ENCODE data around the gene CYP46A1.
A peak's percentile ranks its signal among the peaks of the same experiment; 100 is the strongest.

The CYP46A1 gene

DNA sequence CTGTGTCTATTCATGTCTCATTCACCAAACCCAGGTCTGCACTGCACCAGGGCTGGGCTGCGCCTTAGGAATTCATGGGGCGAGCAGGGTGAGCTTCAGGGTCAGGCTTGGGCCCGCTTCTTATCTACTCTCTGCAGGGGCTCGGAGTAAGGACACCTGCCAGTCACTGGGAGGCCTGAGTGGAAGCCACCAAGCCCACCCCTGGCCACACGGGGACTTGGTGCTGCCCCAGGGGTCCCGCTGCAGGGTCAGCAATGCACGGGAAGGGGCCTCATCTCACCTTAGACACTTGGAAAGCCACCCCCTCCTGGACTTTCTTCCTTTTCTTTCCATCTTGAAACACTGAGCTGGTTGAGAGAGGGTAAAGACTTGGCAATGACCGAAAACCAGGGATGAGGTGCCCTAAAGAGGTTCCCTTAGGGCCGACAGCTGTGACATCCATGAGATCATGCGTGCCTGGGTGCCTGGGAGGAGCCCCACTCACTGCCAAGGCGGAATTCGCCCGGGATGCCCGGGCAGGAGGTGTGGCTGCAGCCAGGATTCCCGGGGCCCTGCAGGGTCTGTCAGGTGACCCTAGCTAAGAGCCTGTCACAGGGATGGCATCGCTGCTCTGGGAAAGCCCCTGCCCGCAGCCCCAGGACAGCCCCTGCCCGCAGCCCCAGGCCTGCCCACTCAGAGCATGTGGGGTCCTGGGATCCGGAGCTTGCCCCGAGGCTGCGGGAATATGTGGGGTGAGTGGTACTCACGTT is 63.7 kb downstream of the CYP46A1 start:
- Mint-ChIP-seq H3K27me3 (peaks cover 48% of the 10 kb centered on the region), H3K9me3 (no peaks in the 10 kb centered on the region), H3K4me3 (no peak overlapping the region), H3K36me3 (no peaks in the 10 kb centered on the region), H3K4me1 (peaks cover 25% of the 10 kb centered on the region), H3K27ac (no peak overlapping the region)
- DNase-seq, result no peak
- CTCF ChIA-PET, result interaction anchor here (0.7 kb wide), 1 partner anchor 16 kb away, joined by 3 read pairs; no protein-coding TSS in a partner anchor

DNA sequence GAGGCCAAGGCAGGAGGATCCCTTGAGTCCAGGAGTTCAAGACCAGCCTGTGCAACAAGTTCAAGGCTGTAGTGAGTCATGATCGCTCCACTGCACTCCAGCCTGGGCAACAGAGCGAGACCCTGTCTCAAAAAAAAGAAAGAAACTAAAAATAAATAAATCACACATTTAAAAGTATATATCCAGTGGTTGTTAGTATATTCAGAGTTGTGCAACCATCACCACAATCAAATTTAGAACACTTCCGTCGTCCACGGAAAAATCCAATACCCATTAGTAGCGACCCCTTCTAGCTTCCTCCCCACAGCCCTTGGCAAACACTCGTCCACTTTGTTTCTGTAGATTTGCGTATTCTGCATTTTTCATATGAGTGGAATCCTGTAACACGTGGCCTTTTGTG is 64.4 kb downstream of the CYP46A1 start:
- Mint-ChIP-seq H3K9me3 (no peaks in the 10 kb centered on the region), H3K27me3 (peaks cover 51% of the 10 kb centered on the region), H3K4me3 (no peak overlapping the region), H3K27ac (no peak overlapping the region), H3K36me3 (no peaks in the 10 kb centered on the region), H3K4me1 (peaks cover 28% of the 10 kb centered on the region)
- CTCF ChIA-PET, result no interaction called here
- no peak for DNase-seq

GRCh38 chr14:99749142-99749541 is 65.0 kb downstream of the CYP46A1 start:
- H3K36me3 Mint-ChIP-seq, result no peaks in the 10 kb centered on the region
- no peak overlapping the region for H3K27ac Mint-ChIP-seq
- no peak overlapping the region for H3K4me3 Mint-ChIP-seq
- peaks cover 56% of the 10 kb centered on the region for H3K27me3 Mint-ChIP-seq
- DNase-seq, result no peak
- H3K4me1 Mint-ChIP-seq, result peaks cover 28% of the 10 kb centered on the region
- CTCF ChIA-PET, result no interaction called here
- H3K9me3 Mint-ChIP-seq, result no peaks in the 10 kb centered on the region

DNA sequence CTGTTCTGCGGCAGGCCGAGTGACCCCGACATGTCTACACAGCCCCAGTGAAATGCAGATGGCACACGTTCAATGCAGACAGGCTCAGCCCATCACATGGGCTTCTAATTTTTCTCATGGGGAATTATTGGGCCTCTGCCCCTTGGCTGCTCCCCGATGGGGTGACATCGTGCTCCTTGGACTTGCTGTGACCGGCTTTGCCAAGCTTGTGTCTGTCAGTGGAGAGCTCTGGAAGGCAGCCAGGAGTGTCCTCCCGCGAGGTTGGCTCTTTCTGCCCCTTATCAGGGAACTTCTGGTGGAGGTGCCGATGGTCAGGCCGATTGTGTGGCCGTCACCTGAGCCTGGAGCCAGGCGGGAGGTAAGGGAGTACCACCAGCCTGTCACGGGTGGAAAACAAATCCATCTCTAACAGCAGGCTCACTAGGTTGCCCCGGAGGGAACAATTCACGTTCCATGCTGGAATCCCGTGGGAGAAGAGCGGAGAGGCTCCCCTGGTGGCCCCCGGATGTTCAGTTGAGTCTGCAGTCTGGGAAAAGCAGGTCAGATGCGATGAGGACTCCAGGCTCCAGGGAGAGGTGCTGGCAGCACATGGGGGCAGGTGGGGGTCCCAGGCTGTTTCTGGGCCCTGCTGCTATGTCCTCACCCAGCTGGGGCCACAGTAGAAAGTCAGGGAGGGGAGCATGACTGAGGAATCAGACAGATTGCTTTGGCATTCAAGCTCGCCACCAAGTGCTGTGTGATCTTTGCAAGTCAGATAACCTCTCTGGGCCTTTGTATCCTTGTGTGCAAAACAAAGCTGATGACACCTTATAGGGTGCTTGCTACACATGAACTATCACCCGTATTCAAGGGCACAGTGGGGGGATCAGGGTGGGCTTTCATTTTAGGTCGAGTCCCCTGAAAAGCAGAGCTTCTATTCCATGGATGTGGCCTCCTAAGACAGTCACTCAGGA is 65.9 kb downstream of the CYP46A1 start:
- H3K4me3 Mint-ChIP-seq, result no peak overlapping the region
- H3K27ac Mint-ChIP-seq, result no peak overlapping the region
- no peaks in the 10 kb centered on the region for H3K36me3 Mint-ChIP-seq
- H3K4me1 Mint-ChIP-seq, result peaks cover 28% of the 10 kb centered on the region
- H3K27me3 Mint-ChIP-seq, result peaks cover 65% of the 10 kb centered on the region
- H3K9me3 Mint-ChIP-seq, result no peaks in the 10 kb centered on the region
- no peak for DNase-seq
- CTCF ChIA-PET, result no interaction called here

DNA sequence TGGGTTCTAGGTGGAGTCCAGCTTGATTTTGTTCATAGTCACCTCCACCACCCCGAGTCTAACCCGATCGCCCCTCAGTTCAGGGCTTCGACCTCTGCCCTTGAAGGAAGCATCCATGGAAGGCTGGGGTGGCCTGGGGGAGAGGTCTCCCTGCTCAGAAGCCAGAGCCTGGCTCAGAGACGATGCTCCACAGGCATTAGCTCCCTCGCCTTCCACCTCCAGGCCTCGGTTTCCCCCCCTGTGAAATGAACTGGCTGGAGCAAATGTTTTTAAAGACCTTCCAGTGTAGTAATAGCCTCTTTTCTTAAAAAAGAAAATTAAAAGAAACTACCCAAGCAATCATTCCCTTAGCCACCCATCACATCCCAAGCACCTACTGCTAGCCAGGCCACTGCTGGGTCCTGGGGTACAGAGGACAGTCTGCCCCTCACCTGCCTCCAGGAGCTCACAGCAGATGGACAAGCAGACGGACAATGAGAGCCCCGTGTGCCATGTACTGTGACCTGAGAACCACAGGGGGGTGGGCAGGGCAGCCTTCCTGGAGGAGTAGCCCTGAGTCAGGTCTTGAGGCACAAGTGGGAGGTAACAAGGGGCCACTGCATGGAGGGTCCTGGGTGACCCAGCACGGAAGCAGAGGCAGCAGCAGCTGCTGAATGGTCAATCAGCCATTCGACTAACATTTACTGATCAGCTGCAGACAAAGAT is 66.8 kb downstream of the CYP46A1 start:
- CTCF ChIA-PET, result no interaction called here
- Mint-ChIP-seq H3K27me3 (peaks cover 70% of the 10 kb centered on the region), H3K4me1 (peaks cover 26% of the 10 kb centered on the region), H3K27ac (no peak overlapping the region), H3K36me3 (no peaks in the 10 kb centered on the region), H3K4me3 (no peak overlapping the region), H3K9me3 (no peaks in the 10 kb centered on the region)
- no peak for DNase-seq

DNA sequence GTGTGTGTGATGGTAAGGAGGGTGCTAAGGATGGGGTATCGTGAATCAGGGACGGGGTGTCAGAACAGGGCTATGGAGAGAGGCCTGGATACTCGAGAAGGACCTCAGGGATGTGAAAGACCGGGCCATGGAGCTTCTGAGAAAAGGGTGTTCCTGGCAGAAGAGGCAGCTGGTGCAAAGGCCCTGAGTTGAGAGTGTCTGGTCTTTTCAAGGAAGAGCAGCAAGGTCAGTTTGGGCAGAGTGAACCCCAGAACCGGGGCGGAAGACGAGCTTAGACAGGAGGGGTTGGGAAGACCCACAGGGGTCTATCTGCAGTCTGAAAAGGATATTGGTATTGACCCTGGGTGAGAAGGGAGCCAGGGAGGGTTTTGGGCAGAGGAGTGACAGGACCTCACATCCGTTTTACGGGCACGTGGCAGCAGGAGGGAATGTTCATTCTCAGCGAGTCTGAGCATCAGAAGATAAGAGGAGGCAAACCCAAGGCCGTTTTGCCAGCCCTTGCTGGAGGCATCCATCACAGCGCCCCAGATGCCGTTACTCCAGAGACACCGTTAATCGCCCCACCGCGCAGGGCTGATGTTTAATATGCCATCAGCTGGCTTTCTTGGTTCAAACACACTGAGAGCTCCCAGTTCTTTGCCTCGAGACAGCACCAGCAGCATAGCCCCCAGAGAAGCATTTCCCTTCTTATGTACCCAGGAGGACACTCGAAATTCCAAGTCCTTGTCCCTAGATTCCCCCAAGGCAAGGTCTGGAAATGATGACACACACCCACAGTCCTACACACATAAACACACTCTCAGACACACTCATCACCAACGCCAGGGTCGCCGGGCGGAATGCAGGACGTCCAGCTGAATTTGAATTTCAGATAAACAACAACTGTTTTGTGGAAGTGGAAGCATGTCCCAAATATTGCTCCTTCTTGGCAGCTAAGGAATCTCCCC is 67.7 kb downstream of the CYP46A1 start:
- no peaks in the 10 kb centered on the region for H3K36me3 Mint-ChIP-seq
- H3K9me3 Mint-ChIP-seq, result no peaks in the 10 kb centered on the region
- H3K27ac Mint-ChIP-seq, result no peak overlapping the region
- H3K4me1 Mint-ChIP-seq, result peaks cover 17% of the 10 kb centered on the region
- no peak overlapping the region for H3K4me3 Mint-ChIP-seq
- no peak for DNase-seq
- CTCF ChIA-PET, result interaction anchor here (1.5 kb wide), 1 partner anchor 441 kb away, joined by 4 read pairs; no protein-coding TSS in a partner anchor
- peaks cover 73% of the 10 kb centered on the region for H3K27me3 Mint-ChIP-seq

DNA sequence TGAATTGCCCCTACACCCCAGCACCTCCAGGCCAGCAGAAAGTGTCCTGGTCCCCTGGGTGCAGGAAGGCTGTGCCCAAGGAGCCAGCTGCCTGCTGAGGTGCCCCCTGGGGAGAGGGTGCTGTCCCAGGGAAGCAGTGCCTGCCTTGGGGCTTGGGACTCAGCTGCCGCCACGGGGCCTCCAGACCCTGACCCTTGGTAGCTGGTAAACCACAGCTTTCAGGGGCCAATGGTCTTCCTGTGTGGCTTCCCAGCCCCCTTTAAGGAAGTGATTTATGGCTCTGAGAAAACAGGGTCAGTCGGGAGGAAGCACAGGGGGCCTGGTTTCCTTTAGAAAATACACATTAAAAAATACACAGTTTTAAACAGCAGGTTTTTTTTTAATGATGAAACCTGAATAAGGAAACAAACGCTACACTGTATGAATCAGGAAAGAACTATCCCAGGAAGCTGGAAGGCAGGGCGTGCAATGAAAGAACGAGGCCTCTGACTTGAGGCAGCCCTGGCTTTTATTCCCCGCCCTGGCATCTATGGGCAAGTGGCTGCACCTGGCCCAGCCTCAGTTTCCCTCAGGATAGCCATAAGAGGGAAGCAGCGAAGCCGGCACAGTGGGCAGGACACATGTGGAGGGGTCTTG is 68.5 kb downstream of the CYP46A1 start:
- no peak overlapping the region for H3K4me3 Mint-ChIP-seq
- peaks cover 73% of the 10 kb centered on the region for H3K27me3 Mint-ChIP-seq
- CTCF ChIA-PET, result interaction anchor here (1.5 kb wide), 1 partner anchor 440 kb away, joined by 4 read pairs; no protein-coding TSS in a partner anchor
- no peak for DNase-seq
- no peaks in the 10 kb centered on the region for H3K36me3 Mint-ChIP-seq
- H3K27ac Mint-ChIP-seq, result no peak overlapping the region
- H3K9me3 Mint-ChIP-seq, result no peaks in the 10 kb centered on the region
- peaks cover 11% of the 10 kb centered on the region for H3K4me1 Mint-ChIP-seq

GRCh38 chr14:99753225-99754140 is 69.4 kb downstream of the CYP46A1 start:
- Mint-ChIP-seq H3K4me3 (no peak overlapping the region), H3K4me1 (peaks cover 11% of the 10 kb centered on the region), H3K27ac (peak overlapping the region; percentile 55), H3K9me3 (no peaks in the 10 kb centered on the region), H3K36me3 (no peaks in the 10 kb centered on the region), H3K27me3 (peaks cover 73% of the 10 kb centered on the region)
- CTCF ChIA-PET, result interaction anchor here (1.5 kb wide), 1 partner anchor 439 kb away, joined by 4 read pairs; no protein-coding TSS in a partner anchor
- DNase-seq, result no peak

DNA sequence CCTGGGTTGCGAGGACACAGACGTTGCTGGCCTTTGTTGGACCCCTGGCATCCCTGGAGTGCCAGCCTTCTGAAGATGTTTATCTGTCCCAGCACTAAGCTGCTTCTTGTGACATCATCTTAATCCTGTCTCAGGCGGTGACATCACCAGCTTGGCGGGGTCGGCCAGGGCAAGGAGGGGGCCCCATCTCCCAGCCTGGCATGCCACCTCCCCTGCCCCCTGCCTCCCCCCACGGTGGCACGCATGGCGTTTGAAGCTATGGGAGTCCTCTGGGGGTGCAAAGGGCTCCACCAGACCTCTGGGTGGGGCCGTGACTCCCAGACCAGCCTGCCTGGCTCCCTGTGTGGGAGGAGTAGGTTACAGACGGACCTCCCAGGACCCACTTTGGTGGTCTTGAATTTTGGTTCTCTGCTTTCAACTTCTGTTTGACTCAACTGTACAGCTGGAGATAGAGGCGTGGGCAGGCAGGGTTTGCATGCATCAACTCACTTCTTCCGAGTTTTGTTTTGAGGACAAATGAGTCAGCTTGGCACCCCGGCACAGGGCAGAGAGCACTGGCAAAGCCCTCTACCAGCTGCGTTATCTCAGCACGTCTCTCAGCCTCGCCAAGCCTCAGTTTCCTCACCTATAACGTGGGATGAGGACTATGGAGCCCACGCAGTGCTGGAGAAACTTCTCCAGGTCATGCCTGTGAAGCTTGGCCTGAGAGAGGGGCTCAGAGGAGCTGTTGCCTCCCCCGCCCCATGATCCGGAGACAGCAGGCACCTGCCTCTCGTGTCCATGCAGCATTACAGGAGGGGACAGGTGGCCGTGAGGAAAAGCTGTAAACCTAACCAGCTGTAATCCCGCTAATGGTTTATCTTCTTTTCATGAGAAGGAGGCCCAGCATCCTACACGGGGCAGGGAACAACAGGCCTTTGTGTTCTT is 70.3 kb downstream of the CYP46A1 start:
- Mint-ChIP-seq H3K27ac (no peak overlapping the region), H3K4me1 (peaks cover 11% of the 10 kb centered on the region), H3K27me3 (peaks cover 71% of the 10 kb centered on the region), H3K36me3 (no peaks in the 10 kb centered on the region), H3K4me3 (no peak overlapping the region), H3K9me3 (no peaks in the 10 kb centered on the region)
- no peak for DNase-seq
- CTCF ChIA-PET, result no interaction called here

DNA sequence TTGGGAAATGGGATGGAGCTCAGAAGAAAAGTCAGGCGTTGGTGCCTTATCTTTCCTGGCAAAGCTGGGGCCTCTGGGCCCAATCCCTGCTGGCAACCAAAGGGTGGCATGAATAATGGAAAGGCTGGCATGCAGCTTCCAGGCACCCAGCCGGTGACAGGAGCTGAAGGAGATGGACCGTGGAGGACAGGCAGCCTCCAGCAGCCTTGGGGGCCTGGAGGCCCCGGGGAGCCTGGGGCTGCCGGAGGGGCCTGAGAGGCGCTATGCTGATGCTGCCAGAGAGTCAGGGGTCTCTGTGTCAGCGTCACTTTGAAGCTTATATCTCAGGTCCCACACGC is 70.9 kb downstream of the CYP46A1 start:
- H3K4me3 Mint-ChIP-seq, result no peak overlapping the region
- no peak overlapping the region for H3K27ac Mint-ChIP-seq
- H3K27me3 Mint-ChIP-seq, result peaks cover 65% of the 10 kb centered on the region

DNA sequence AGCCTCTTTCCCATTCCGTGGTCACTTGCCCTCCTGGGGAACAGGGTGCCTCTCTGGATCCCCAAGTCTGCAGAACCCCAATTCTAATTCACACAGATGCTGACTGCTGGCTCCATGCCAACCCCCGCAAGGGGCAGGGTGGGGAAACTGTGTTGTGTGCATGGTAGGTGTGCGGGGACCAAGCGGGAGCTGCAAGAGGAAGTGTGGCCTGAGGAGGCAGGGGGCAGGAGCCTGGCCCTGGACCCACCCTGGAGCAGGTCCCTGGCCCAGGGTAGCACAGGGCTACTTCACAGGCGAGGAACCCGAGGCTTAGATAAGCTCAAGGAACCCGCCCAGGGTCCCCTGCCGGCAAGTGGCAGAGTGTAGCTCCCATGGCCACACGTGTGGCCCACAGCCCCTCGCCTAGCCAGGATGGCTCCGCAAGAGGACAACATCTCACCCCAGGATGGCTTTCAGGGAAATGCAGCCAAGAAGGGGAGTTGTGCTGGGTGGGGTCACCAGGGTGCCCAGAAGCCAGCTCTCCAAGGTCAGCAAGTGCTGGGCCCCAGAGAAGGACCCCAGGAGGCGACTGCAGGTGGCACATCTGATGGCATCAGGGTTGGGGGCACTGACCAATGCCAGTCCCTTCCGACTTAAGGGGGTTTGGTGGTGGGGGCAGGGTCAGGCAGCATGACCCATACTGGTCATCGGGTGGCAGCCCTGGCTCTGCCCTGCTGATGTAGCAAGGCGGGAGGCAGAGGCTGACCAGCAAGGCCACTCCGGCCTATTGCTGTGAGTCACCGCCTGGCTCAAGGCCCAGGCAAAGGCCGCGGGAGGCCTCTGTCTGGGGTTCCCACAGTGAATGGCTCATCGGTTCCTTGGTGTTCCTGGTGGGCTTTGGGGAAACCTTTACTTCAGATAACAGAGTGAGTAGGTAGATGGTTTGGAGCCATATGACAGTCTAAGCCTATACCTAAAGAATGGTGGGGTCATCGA is 71.8 kb downstream of the CYP46A1 start:
- no peak overlapping the region for H3K27ac Mint-ChIP-seq
- DNase-seq, result no peak
- no peaks in the 10 kb centered on the region for H3K9me3 Mint-ChIP-seq
- H3K27me3 Mint-ChIP-seq, result peaks cover 61% of the 10 kb centered on the region
- CTCF ChIA-PET, result no interaction called here
- no peaks in the 10 kb centered on the region for H3K36me3 Mint-ChIP-seq
- no peak overlapping the region for H3K4me3 Mint-ChIP-seq
- H3K4me1 Mint-ChIP-seq, result peaks cover 11% of the 10 kb centered on the region

More for the DNA sequence above, 70.9 kb downstream of the CYP46A1 start:
- H3K4me1 Mint-ChIP-seq, result peaks cover 11% of the 10 kb centered on the region
- no peaks in the 10 kb centered on the region for H3K9me3 Mint-ChIP-seq
- no peaks in the 10 kb centered on the region for H3K36me3 Mint-ChIP-seq
- DNase-seq, result no peak
- CTCF ChIA-PET, result no interaction called here
